NCI-H446 treated with DMSO at 0.1 percent for 48 hours (cell line): ENCODE data around the gene DLX6.
"Not testable (repeated sequence)": the region's sequence is repeated elsewhere in the genome, so short reads cannot be mapped to it uniquely, and the experiment has no call there.

Source experiments
- DNase-seq: peaks from one replicate; lab custom pipeline; 2025; lab: John Stamatoyannopoulos, UW

DLX6 gene

GRCh38 chr7:97024209-97025129 lies 19.1 kb downstream of the DLX6 start, which contains the start of gene DLX5:
TSS of gene DLX5 (minus strand) at chr7:97024831. CDS start at chr7:97024623, 208 bp downstream.
- DNase-seq = no peak

- no peak for DNase-seq
Measured at GRCh38 chr7:97025130-97025499, 19.8 kb downstream of the DLX6 start.

GRCh38 chr7:97025983-97026714 lies 20.8 kb downstream of the DLX6 start:
- DNase-seq = no peak

DNA sequence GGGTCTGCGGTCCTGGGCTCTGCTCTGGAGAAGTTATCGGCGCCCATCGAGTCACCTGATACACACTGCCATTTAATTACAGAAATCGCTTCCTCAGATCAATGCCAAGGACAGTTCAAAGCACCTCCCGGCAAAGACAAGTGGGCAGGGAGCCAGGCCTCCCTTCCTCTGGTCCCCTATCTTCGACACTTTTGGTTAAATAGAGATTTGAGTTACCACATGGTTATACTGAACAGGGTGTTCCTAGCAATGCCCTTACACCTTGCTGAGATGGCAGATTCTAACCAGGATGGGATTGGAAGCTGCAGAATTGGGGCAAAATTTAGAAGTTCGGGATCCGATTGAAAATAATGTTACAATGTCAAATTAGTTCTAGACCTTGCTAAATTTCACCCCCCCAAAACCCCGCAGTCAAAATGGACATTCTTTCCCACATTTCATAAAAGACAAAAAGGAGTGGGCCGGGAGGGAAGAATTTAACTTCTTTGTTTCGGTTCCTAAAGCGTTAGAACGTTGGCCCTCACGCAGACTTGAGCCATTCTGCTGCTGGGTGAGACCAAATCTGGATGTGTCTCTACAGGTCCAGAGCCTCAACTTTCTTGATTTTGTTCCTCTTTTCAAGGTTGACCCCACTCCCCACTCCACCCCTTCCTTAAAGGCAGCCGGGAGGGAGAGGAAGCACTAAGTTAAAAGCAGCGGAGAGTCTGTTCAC lies 21.5 kb downstream of the DLX6 start:
- DNase-seq = no peak

DNA sequence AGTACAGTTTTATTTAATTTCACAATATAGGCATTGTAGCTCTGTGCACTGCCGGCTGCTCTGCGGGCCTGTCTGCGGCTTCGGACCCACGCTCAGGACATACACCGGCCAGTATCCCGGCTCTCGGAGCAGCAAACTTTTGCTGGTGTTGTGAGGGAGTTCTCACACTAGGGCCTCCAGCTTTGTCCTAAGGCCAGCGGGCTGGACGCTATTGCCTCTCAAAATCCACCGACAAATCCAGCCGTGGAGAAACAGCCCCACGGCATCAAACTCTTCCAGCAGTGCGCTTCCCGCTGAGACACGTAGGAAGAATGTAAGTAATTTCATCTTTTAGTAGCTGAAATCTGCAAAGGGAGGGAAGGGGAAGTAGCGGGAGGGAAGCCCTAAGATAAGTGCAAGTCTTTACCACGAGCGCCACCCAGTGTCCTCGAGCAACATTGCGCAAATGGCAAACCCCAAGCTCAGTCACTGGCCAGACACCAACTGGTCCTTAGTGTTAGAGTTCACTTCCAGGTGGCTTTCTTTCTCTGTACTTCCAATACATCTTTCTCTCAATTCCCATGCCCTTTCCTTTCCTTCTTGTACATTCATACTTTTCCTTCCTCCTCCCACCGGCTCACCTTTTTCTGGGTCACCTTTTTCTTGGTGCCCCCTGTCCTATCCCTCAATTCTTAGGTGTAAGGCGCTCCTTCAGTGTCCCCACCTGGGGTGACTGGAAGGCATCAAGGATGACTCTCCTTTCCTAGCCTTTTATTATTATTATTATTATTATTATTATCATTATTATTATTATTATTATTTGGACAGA lies 22.3 kb downstream of the DLX6 start:
- peak; percentile 24 for DNase-seq

GRCh38 chr7:97034213-97034852 lies 29.0 kb downstream of the DLX6 start:
- not testable (repeated sequence) for DNase-seq

GRCh38 chr7:97039374-97040065 lies 34.2 kb downstream of the DLX6 start:
- no peak for DNase-seq

GRCh38 chr7:97043281-97043680 lies 37.9 kb downstream of the DLX6 start:
- no peak for DNase-seq
